OCI-LY1 (cell line): ENCODE data around the gene CTSD.

ENCODE experiments used
- H2AFZ ChIP-seq: fragments of 200-600 bp; sonication (generic), shearing (Covaris generic); 2 replicates; pipeline ENCODE4 v1.6.0; 2014; ENCODE audit warnings: antibody characterized with exemption, mild to moderate bottlenecking, low read length
- H3F3A ChIP-seq: fragments of 200-600 bp; sonication (generic), shearing (Covaris generic); 2 replicates; pipeline ENCODE4 v1.6.0; 2014; ENCODE audit warnings: mild to moderate bottlenecking, antibody characterized with exemption, low read length, moderate library complexity; ENCODE audit not compliant: insufficient read depth
- H3K27ac ChIP-seq: fragments of 200-600 bp; sonication (generic); 2 replicates; pipeline ENCODE4 v1.5.1; 2014; ENCODE audit warnings: low read length, mixed run types, mild to moderate bottlenecking, low read depth; ENCODE audit not compliant: poor library complexity, severe bottlenecking
- H3K27me3 ChIP-seq: fragments of 200-600 bp; sonication (generic); 2 replicates; pipeline ENCODE4 v1.6.0; 2014; ENCODE audit warnings: antibody characterized with exemption, mild to moderate bottlenecking, low read length, moderate library complexity; ENCODE audit not compliant: insufficient read depth
- H3K36me3 ChIP-seq: fragments of 200-600 bp; sonication (generic); 2 replicates; pipeline ENCODE4 v1.6.1; 2014; ENCODE audit warnings: mild to moderate bottlenecking, antibody characterized with exemption, low read length, moderate library complexity, mixed read lengths; ENCODE audit not compliant: insufficient read depth
- H3K4me1 ChIP-seq: fragments of 200-600 bp; sonication (generic); 2 replicates; pipeline ENCODE4 v1.5.1; 2014; ENCODE audit warnings: mild to moderate bottlenecking, low read length, moderate library complexity; ENCODE audit not compliant: insufficient read depth, severe bottlenecking
- H3K4me2 ChIP-seq: fragments of 200-600 bp; sonication (generic), shearing (Covaris generic); 2 replicates; pipeline ENCODE4 v1.6.1; 2014; ENCODE audit warnings: low read length
- H3K4me3 ChIP-seq: fragments of 200-600 bp; sonication (generic); 2 replicates; pipeline ENCODE4 v1.5.1; 2014; ENCODE audit warnings: low read length, low read depth, mild to moderate bottlenecking, mixed read lengths; ENCODE audit not compliant: poor library complexity, severe bottlenecking
- H3K79me2 ChIP-seq: fragments of 200-600 bp; shearing (Covaris generic); 2 replicates; pipeline ENCODE4 v1.6.1; 2016; ENCODE audit warnings: mixed run types, low read length, mixed read lengths; ENCODE audit not compliant: insufficient read depth
- H3K9ac ChIP-seq: fragments of 200-600 bp; sonication (generic), shearing (Covaris generic); 2 replicates; pipeline ENCODE4 v1.6.1; 2014; ENCODE audit warnings: mild to moderate bottlenecking, low read length, mixed read lengths
- H3K9me2 ChIP-seq: fragments of 200-600 bp; sonication (generic), shearing (Covaris generic); 2 replicates; pipeline ENCODE4 v1.6.1; 2014; ENCODE audit warnings: low read depth, mild to moderate bottlenecking, low read length, mixed read lengths
- H3K9me3 ChIP-seq: fragments of 200-600 bp; shearing (Covaris generic); 2 replicates; pipeline ENCODE4 v1.6.1; 2014; ENCODE audit warnings: low read length, mixed read lengths
- H4K20me1 ChIP-seq: fragments of 200-600 bp; sonication (generic), shearing (Covaris generic); 2 replicates; pipeline ENCODE4 v1.6.0; 2016; ENCODE audit warnings: mild to moderate bottlenecking, low read length; ENCODE audit not compliant: insufficient read depth
- CTCF ChIP-seq: fragments of 200-600 bp; sonication (generic), shearing (Covaris generic); IDR thresholded peaks from 2 replicates; pipeline ENCODE4 v1.5.1; 2017; ENCODE audit warnings: mild to moderate bottlenecking, antibody characterized with exemption, low read length, moderate library complexity, mixed read lengths
- EZH2 ChIP-seq: fragments of 200-600 bp; sonication (generic), shearing (Covaris generic); IDR thresholded peaks from 2 replicates; pipeline ENCODE4 v1.8.0; 2017; ENCODE audit warnings: borderline replicate concordance, mixed run types, mild to moderate bottlenecking, antibody characterized with exemption, low read length, moderate library complexity, mixed read lengths

CTSD gene

GRCh38 chr11:1763336-1763795 lies 361 bp downstream of the CTSD start:
- H2AFZ ChIP-seq, result no peak overlapping the region
- no peaks in the 10 kb centered on the region for H3K36me3 ChIP-seq
- H3K4me2 ChIP-seq, result peak overlapping the region; percentile 88
- H3K9ac ChIP-seq, result peak overlapping the region; percentile 87
- H3K4me3 ChIP-seq, result peak overlapping the region; percentile 95
- H3K79me2 ChIP-seq, result no peaks in the 10 kb centered on the region
- no peak overlapping the region for H3K27ac ChIP-seq
- no peaks in the 10 kb centered on the region for H3F3A ChIP-seq
- TF ChIP-seq CTCF (no peak), EZH2 (no peak)
- no peaks in the 10 kb centered on the region for H3K9me2 ChIP-seq
- no peaks in the 10 kb centered on the region for H3K27me3 ChIP-seq
- no peaks in the 10 kb centered on the region for H3K9me3 ChIP-seq
- H4K20me1 ChIP-seq, result no peaks in the 10 kb centered on the region
- peaks cover 17% of the 10 kb centered on the region for H3K4me1 ChIP-seq

- H3K27ac ChIP-seq, result no peak overlapping the region
- H3K9me3 ChIP-seq, result no peaks in the 10 kb centered on the region
- no peaks in the 10 kb centered on the region for H3K79me2 ChIP-seq
- H3K9ac ChIP-seq, result peak overlapping the region; percentile 87
- no peaks in the 10 kb centered on the region for H3K36me3 ChIP-seq
- H3K9me2 ChIP-seq, result no peaks in the 10 kb centered on the region
- TF ChIP-seq CTCF (no peak), EZH2 (no peak)
- no peaks in the 10 kb centered on the region for H3K27me3 ChIP-seq
- peak overlapping the region; percentile 88 for H3K4me2 ChIP-seq
- no peaks in the 10 kb centered on the region for H4K20me1 ChIP-seq
- no peak overlapping the region for H2AFZ ChIP-seq
- H3F3A ChIP-seq, result no peaks in the 10 kb centered on the region
- peaks cover 17% of the 10 kb centered on the region for H3K4me1 ChIP-seq
- H3K4me3 ChIP-seq, result peak overlapping the region; percentile 95
These were observed 1.0 kb downstream of the CTSD start for GRCh38 chr11:1762537-1763302.

DNA sequence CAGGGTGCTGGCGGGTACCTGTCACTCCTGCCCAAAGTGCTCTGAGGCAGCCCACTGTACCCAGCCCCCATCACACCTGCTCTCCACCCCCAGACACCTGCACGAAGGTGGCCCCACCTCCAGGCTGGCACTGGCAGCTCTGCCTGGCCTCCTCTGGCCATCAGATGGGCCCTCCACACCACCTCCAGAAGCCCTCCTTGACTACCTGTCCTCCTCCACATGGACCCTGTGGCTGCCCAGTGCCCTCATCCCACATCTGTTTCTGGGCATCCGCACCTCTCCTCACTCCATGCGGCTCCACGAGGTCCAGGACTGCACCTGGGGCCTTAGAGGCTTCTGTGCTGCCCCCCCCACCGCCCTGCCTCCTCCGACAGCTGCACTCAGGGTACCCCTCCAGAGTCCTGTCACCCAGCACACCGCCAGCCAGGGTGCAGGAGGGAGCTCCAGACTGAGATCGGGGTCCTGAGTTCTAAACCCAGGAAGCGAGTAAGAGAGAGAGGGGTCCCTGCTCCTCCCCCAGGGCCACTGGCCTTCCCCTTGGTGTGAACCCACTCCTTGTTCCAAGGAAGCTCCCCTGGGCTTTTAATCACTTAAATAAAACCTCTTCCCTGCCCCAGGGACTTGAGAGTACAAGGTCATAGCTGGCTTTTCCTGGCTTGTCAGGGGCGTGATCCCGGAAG lies 1.7 kb downstream of the CTSD start:
- Histone ChIP-seq H3F3A (no peaks in the 10 kb centered on the region), H3K4me1 (peaks cover 17% of the 10 kb centered on the region), H3K9ac (no peak overlapping the region), H3K9me3 (no peaks in the 10 kb centered on the region), H3K27me3 (no peaks in the 10 kb centered on the region), H3K36me3 (no peaks in the 10 kb centered on the region), H3K4me3 (peak overlapping the region; percentile 95), H3K9me2 (no peaks in the 10 kb centered on the region), H2AFZ (no peak overlapping the region), H3K79me2 (no peaks in the 10 kb centered on the region), H4K20me1 (no peaks in the 10 kb centered on the region), H3K4me2 (peak overlapping the region; percentile 88), H3K27ac (no peak overlapping the region)
- TF ChIP-seq EZH2, result no peak
- no peak for TF ChIP-seq CTCF
